HCT116 (cell line): ENCODE results near the gene SNTG2. TPM values are rescaled to one million over a fixed set of nuclear protein-coding genes. Genes with fewer than 3 reads are reported as not detected.

Source experiments
- ATAC-seq: fragments of 200-7000 bp; cut with Tn5 transposase; 2 replicates; pipeline ENCODE4 v1.9.1; 2020; ENCODE audit warnings: mild to moderate bottlenecking, moderate library complexity
- BruUV-seq: library from RNA; stranded (reverse); fragments of 400-500 nt; replicated peaks from 2 replicates; lab custom pipeline; 2021; lab: Mats Ljungman, UMichigan
- CTCF ChIA-PET: fragments of 300-600 bp; sonication (Branson Sonifier 250); formaldehyde crosslinking; loops from one replicate; lab custom pipeline; 2021; ENCODE audit warnings: antibody characterized with exemption; lab: Charles Lee
- POLR2A ChIA-PET: fragments of 300-600, 350-600 bp; sonication (Branson Sonifier 250); formaldehyde crosslinking; loops from one replicate; lab custom pipeline; 2021; ENCODE audit warnings: antibody characterized with exemption; lab: Charles Lee
- RAD21 ChIA-PET, 2 experiments: fragments of 300-600 bp; sonication (Branson Sonifier 250); formaldehyde crosslinking; loops; one replicate each; lab custom pipeline; 2023; ENCODE audit warnings: low total read pairs in 2 of 2; ENCODE audit not compliant: uncharacterized antibody in 2 of 2, unreplicated experiment in 2 of 2, low non-redundant PET in 1 of 2; lab: Charles Lee
- DNase-seq: peaks from one replicate; pipeline ENCODE4 v3.0.0-alpha.2; 2010; ENCODE audit warnings: low read depth, low spot score
- H2AFZ ChIP-seq: fragments of 200-600 bp; shearing (Covaris generic), sonication (generic); 2 replicates; pipeline ENCODE4 v1.6.1; 2017; ENCODE audit warnings: low read depth, mixed run types, mixed read lengths, antibody characterized with exemption, low read length; ENCODE audit not compliant: poor library complexity, severe bottlenecking
- H3K27ac ChIP-seq: 2 replicates; pipeline ENCODE4 v1.5.1; 2012; ENCODE audit warnings: low read depth, low read length
- H3K27me3 ChIP-seq: fragments of 200-600 bp; sonication (generic); 2 replicates; pipeline ENCODE4 v1.6.1; 2016; ENCODE audit warnings: mixed run types, low read length, mixed read lengths; ENCODE audit not compliant: insufficient read depth
- H3K36me3 ChIP-seq, 2 experiments: fragments of 200-500 bp in 1 of 2; fragments of 200-600 bp in 1 of 2; sonication (Bioruptor generic) in 1 of 2; sonication (generic) in 1 of 2; 2 replicates each; pipeline versions ENCODE4 v1.5.1 to v1.6.1; 2014 to 2016; ENCODE audit warnings: low read length in 2 of 2, inconsistent platforms in 1 of 2, mixed read lengths in 1 of 2, mixed run types in 1 of 2; ENCODE audit not compliant: insufficient read depth in 2 of 2, control insufficient read depth in 1 of 2
- H3K4me1 ChIP-seq, 2 experiments: fragments of 200-600 bp in 1 of 2; sonication (generic) in 1 of 2; 2 replicates each; pipeline versions ENCODE4 v1.5.1 to v1.6.1; 2012 to 2017; ENCODE audit warnings: low read length in 2 of 2, inconsistent platforms in 1 of 2, mild to moderate bottlenecking in 1 of 2, mixed read lengths in 1 of 2, mixed run types in 1 of 2, moderate library complexity in 1 of 2; ENCODE audit not compliant: insufficient read depth in 2 of 2, control insufficient read depth in 1 of 2
- H3K4me2 ChIP-seq: fragments of 200-600 bp; sonication (generic); 2 replicates; pipeline ENCODE4 v1.6.1; 2017; ENCODE audit warnings: mixed run types, low read length, mixed read lengths
- H3K4me3 ChIP-seq, 2 experiments: fragments of 200-600 bp in 1 of 2; sonication (generic) in 1 of 2; replicated peaks in 1 of 2; 2 replicates each; pipeline ENCODE4 v1.5.1; 2011 to 2016; ENCODE audit warnings: low read length in 2 of 2, control low read depth in 1 of 2, low read depth in 1 of 2, mild to moderate bottlenecking in 1 of 2, mixed read lengths in 1 of 2, mixed run types in 1 of 2
- H3K79me2 ChIP-seq: fragments of 200-600 bp; sonication (generic); 2 replicates; pipeline ENCODE4 v1.6.1; 2017; ENCODE audit warnings: mild to moderate bottlenecking, mixed run types, low read length, moderate library complexity, mixed read lengths; ENCODE audit not compliant: insufficient read depth
- H3K9ac ChIP-seq: fragments of 200-600 bp; sonication (generic); 2 replicates; pipeline ENCODE4 v1.6.1; 2016; ENCODE audit warnings: low read length, mixed read lengths
- H3K9me2 ChIP-seq: fragments of 200-600 bp; sonication (generic), shearing (Covaris generic); 2 replicates; pipeline ENCODE4 v1.6.1; 2017; ENCODE audit warnings: mixed run types, mild to moderate bottlenecking, moderate library complexity; ENCODE audit not compliant: insufficient read depth
- H3K9me3 ChIP-seq, 2 experiments: fragments of 200-500 bp in 1 of 2; fragments of 200-600 bp in 1 of 2; sonication (Bioruptor generic) in 1 of 2; sonication (generic) in 1 of 2; 2 replicates each; pipeline ENCODE4 v1.6.1; 2014 to 2017; ENCODE audit warnings: low read length in 2 of 2, mixed read lengths in 2 of 2, inconsistent platforms in 1 of 2, low read depth in 1 of 2, mild to moderate bottlenecking in 1 of 2, mixed run types in 1 of 2, moderate library complexity in 1 of 2; ENCODE audit not compliant: control insufficient read depth in 1 of 2, insufficient read depth in 1 of 2
- H4K20me1 ChIP-seq: fragments of 200-600 bp; sonication (generic), shearing (Covaris generic); 2 replicates; pipeline ENCODE4 v1.6.1; 2017; ENCODE audit warnings: mixed run types, mild to moderate bottlenecking, moderate library complexity; ENCODE audit not compliant: insufficient read depth
- EGR1 ChIP-seq: IDR thresholded peaks from 2 replicates; pipeline ENCODE4 v1.6.1; 2012; ENCODE audit warnings: low read depth
- ELF1 ChIP-seq: IDR thresholded peaks from 2 replicates; pipeline ENCODE4 v1.6.1; 2012; ENCODE audit warnings: low read depth, borderline replicate concordance
- EZH2phosphoT487 ChIP-seq: fragments of 200-600 bp; IDR thresholded peaks from 2 replicates; pipeline ENCODE4 v1.6.1; 2018; ENCODE audit warnings: antibody characterized with exemption, borderline replicate concordance
- JUND ChIP-seq: IDR thresholded peaks from 2 replicates; pipeline ENCODE4 v1.6.1; 2012
- POLR2A ChIP-seq: IDR thresholded peaks from 2 replicates; pipeline ENCODE4 v1.7.0; 2011; ENCODE audit warnings: borderline replicate concordance; ENCODE audit not compliant: insufficient read depth, insufficient read length; ENCODE audit errors: extremely low read depth
- RAD21 ChIP-seq: IDR thresholded peaks from 2 replicates; pipeline ENCODE4 v1.6.1; 2012; ENCODE audit warnings: low read depth, mild to moderate bottlenecking
- SIN3A ChIP-seq: IDR thresholded peaks from 2 replicates; pipeline ENCODE4 v1.6.1; 2012; ENCODE audit warnings: low read depth
- SP1 ChIP-seq: IDR thresholded peaks from 2 replicates; pipeline ENCODE4 v1.6.1; 2012; ENCODE audit warnings: low read depth
- ZNF274 ChIP-seq: fragments of 200-500 bp; sonication (Bioruptor generic); IDR thresholded peaks from 2 replicates; pipeline ENCODE4 v1.6.1; 2014; ENCODE audit warnings: mild to moderate bottlenecking, low read depth, low read length, inconsistent platforms
- intact Hi-C: fragments of 100-400 bp; cut with micrococcal nuclease; formaldehyde crosslinking; loops from 2 replicates; pipeline ENCODE4 v1.10.0; 2022
- total RNA-seq: library from RNA; stranded (reverse); gene quantifications from one replicate; pipeline ENCODE4 v1.2.1, GENCODE V29; 2021; ENCODE audit not compliant: unreplicated experiment
- TF ChIP-seq, protein P1 (sequence below): IDR thresholded peaks from 2 replicates; pipeline ENCODE4 v1.6.1; 2012
- TF ChIP-seq, protein P2 (sequence below): IDR thresholded peaks from 2 replicates; pipeline ENCODE4 v1.6.1; 2012
- TF ChIP-seq, protein P3 (sequence below): IDR thresholded peaks from 2 replicates; pipeline ENCODE4 v1.6.1; 2011; ENCODE audit warnings: mild to moderate bottlenecking, low read length, moderate library complexity; ENCODE audit not compliant: insufficient replicate concordance; ENCODE audit errors: extremely low read depth
- TF ChIP-seq, protein P4 (sequence below), 3 experiments: fragments of 200-600 bp in 1 of 3; sonication (generic) in 1 of 3; IDR thresholded peaks in 2 of 3; conservative IDR thresholded peaks in 1 of 3; 2 replicates each; pipeline ENCODE4 v1.5.1; 2012 to 2017; ENCODE audit warnings: low read depth in 2 of 3, low read length in 2 of 3, antibody characterized with exemption in 1 of 3, borderline replicate concordance in 1 of 3, control low read depth in 1 of 3, mild to moderate bottlenecking in 1 of 3, mixed read lengths in 1 of 3, mixed run types in 1 of 3, moderate library complexity in 1 of 3; ENCODE audit not compliant: insufficient read depth in 1 of 3

The SNTG2 gene
- total RNA-seq, 1 experiment from 2014 or later = not detected

DNA sequence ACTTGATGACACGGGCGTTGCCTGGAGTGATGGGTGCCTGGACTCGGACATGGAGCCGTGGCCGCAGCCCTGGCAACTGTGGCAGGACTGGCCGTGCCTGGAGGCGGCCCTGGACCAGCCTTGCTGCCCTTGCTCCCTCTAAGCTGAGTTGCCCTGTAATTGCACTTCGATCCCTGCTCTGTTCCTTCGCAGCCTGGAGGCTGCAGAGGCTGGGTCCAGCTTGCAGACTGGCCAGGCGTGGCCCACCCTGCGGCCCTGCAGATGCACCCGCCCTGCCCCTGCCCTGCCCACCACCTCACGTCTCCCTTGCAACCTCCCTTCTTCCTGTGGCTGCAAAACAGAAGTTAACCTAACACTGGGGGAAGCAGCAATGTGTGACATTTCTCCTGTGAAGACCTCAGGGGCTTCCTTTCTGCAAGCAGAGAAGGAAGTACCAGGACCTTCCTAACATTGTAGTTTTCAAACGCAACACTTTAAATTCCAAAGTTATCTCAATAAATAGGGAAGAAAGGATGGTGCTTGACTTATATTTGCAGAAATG is 288.0 kb downstream of the SNTG2 start:
- no peaks in the 10 kb centered on the region for H3K9me3 ChIP-seq
- no peaks in the 10 kb centered on the region for H3K4me1 ChIP-seq
- no peak for ATAC-seq
- POLR2A ChIA-PET = no interaction called here
- H3K4me3 ChIP-seq = no peak overlapping the region
- CTCF ChIA-PET = no interaction called here
- peaks cover 12% of the 10 kb centered on the region; the same call in 1 of the 2 replicates for H3K27me3 ChIP-seq
- RAD21 ChIA-PET = no interaction called here
- no peak overlapping the region for H3K27ac ChIP-seq
- TF ChIP-seq, protein P1, sequence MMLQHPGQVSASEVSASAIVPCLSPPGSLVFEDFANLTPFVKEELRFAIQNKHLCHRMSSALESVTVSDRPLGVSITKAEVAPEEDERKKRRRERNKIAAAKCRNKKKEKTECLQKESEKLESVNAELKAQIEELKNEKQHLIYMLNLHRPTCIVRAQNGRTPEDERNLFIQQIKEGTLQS = no peak
- TF ChIP-seq, protein P2, sequence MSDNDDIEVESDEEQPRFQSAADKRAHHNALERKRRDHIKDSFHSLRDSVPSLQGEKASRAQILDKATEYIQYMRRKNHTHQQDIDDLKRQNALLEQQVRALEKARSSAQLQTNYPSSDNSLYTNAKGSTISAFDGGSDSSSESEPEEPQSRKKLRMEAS = no peak
- TF ChIP-seq JUND = no peak
- no peak for TF ChIP-seq ZNF274
- TF ChIP-seq, protein P3, sequence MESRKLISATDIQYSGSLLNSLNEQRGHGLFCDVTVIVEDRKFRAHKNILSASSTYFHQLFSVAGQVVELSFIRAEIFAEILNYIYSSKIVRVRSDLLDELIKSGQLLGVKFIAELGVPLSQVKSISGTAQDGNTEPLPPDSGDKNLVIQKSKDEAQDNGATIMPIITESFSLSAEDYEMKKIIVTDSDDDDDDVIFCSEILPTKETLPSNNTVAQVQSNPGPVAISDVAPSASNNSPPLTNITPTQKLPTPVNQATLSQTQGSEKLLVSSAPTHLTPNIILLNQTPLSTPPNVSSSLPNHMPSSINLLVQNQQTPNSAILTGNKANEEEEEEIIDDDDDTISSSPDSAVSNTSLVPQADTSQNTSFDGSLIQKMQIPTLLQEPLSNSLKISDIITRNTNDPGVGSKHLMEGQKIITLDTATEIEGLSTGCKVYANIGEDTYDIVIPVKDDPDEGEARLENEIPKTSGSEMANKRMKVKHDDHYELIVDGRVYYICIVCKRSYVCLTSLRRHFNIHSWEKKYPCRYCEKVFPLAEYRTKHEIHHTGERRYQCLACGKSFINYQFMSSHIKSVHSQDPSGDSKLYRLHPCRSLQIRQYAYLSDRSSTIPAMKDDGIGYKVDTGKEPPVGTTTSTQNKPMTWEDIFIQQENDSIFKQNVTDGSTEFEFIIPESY = no peak
- H3K79me2 ChIP-seq = no peaks in the 10 kb centered on the region
- DNase-seq = no peak
- H3K9me2 ChIP-seq = no peaks in the 10 kb centered on the region
- no peaks in the 10 kb centered on the region for H4K20me1 ChIP-seq
- H3K9ac ChIP-seq = no peak overlapping the region
- no peak overlapping the region for H2AFZ ChIP-seq
- BruUV-seq = no TSS peak
- intact Hi-C loops = loop anchor here (1.0 kb wide), 1 partner anchor 34 kb away; no protein-coding TSS in a partner anchor
- no peaks in the 10 kb centered on the region for H3K36me3 ChIP-seq
- H3K4me2 ChIP-seq = no peak overlapping the region

DNA sequence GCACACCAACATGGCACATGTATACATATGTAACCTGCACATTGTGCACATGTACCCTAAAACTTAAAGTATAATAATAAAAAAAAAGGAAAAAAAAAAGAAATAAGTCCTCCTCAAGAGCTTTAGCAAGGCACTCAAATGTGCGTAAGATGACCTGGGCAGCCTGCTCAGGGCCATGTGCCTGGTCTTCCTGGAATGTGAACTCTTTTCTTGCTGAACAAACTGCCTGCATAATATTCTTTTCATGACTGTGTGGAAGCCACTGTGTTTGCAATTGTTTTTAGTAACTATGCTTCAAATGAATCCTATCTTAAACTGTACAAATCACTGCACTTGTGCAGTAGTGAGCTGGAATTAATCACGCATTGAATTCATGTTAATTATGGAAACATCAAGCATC is 294.5 kb downstream of the SNTG2 start:
- Histone ChIP-seq H3K79me2 (no peaks in the 10 kb centered on the region), H3K27ac (no peak overlapping the region), H3K4me2 (no peak overlapping the region), H3K9me2 (no peaks in the 10 kb centered on the region), H3K27me3 (peaks cover 24% of the 10 kb centered on the region), H3K36me3 (no peaks in the 10 kb centered on the region), H3K4me1 (no peaks in the 10 kb centered on the region), H3K9me3 (no peaks in the 10 kb centered on the region), H3K4me3 (no peak overlapping the region), H3K9ac (no peak overlapping the region), H2AFZ (no peak overlapping the region), H4K20me1 (no peaks in the 10 kb centered on the region)
- CTCF ChIA-PET = interaction anchor here (0.7 to 1.2 kb wide), 2 partner anchors 291 to 745 kb away, joined by 3 to 4 read pairs; no protein-coding TSS in a partner anchor
- no peak for ATAC-seq
- DNase-seq = no peak
- no TSS peak for BruUV-seq
- POLR2A ChIA-PET = no interaction called here
- RAD21 ChIA-PET = no interaction called here
- intact Hi-C loops = no loop called here
- TF ChIP-seq RAD21 = no peak
- no peak for TF ChIP-seq SIN3A
- TF ChIP-seq, protein P2 = no peak
- no peak for TF ChIP-seq ELF1
- TF ChIP-seq, protein P1 = no peak
- no peak for TF ChIP-seq POLR2A
- no peak for TF ChIP-seq SP1
- no peak for TF ChIP-seq ZNF274
- no peak for TF ChIP-seq EZH2phosphoT487
- TF ChIP-seq JUND = no peak
- no peak for TF ChIP-seq EGR1
- TF ChIP-seq, protein P4, sequence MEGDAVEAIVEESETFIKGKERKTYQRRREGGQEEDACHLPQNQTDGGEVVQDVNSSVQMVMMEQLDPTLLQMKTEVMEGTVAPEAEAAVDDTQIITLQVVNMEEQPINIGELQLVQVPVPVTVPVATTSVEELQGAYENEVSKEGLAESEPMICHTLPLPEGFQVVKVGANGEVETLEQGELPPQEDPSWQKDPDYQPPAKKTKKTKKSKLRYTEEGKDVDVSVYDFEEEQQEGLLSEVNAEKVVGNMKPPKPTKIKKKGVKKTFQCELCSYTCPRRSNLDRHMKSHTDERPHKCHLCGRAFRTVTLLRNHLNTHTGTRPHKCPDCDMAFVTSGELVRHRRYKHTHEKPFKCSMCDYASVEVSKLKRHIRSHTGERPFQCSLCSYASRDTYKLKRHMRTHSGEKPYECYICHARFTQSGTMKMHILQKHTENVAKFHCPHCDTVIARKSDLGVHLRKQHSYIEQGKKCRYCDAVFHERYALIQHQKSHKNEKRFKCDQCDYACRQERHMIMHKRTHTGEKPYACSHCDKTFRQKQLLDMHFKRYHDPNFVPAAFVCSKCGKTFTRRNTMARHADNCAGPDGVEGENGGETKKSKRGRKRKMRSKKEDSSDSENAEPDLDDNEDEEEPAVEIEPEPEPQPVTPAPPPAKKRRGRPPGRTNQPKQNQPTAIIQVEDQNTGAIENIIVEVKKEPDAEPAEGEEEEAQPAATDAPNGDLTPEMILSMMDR (IDR thresholded peaks at IDR 0.05 in 2 of 3, conservative IDR thresholded peaks at IDR 0.05 in 1 of 3; ENCODE audit: borderline replicate concordance in 1 of 3, insufficient read depth in 1 of 3, low read depth in 2 of 3, low read length in 2 of 3) = no peak
